Glomerular endothelial cell (primary cell): ENCODE data around the gene PAMR1. TPM values are rescaled to one million over a fixed set of nuclear protein-coding genes. Genes with fewer than 3 reads are reported as not detected.

Experiments
- DNase-seq: peaks from one replicate; pipeline ENCODE4 v3.0.0-alpha.2; 2011; ENCODE audit warnings: low read depth, low spot score; ENCODE audit errors: extremely low read depth
- total RNA-seq: library from RNA; depleted of rRNA; stranded (reverse); fragments of >200 nt; gene quantifications from 2 replicates; pipeline ENCODE4 v1.2.3, GENCODE V29; 2015

The PAMR1 gene
- total RNA-seq, 1 donor from 2014 or later: 0.18 TPM

- DNase-seq: no peak
These were observed 23.6 kb downstream of the PAMR1 start for GRCh38 chr11:35501776-35502175.

- no peak for DNase-seq
These were observed 24.7 kb downstream of the PAMR1 start for GRCh38 chr11:35500744-35501143.

DNA sequence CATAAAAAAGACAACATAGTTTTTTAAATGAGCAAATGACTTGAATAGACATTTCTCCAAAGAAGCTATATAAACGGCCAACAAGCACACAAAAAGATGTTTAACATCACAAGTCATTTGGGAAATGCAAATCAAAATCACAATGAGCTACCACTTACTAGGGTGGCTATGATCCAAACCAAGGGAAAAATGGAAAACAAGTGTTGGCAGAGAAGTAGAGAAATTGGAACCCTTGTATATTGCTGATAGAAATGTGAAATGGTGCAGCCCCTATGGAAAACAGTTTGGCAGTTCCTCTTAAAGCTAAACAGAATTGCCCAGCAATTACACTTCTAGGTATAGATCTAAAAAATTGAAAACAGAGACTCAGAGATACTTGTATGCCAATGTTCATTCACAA lies 29.0 kb downstream of the PAMR1 start:
- DNase-seq: no peak

DNA sequence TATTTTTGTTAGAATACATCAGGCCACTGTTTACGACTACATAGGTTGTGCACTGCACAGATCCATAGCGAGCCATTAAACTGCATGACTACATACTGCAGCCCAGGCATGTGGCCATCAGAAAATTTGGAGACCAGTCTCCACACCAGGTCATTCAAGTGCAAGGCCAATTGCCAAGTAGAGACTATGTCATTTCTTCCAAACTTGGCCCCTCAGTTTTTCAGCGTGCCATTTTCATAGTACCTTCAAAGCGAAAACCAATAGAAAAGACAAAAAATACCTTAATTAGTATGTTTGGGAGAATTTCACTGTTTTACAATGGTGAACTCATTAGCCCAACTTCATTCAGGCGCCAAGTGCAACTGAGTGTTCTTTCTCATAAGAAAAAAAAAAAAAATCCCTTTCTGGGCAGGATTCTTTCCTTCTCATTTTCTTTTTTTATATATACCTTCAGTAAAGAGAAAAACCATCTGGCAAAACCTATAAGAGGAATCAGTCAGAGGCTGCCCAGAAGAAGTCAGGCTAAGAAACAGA lies 30.4 kb downstream of the PAMR1 start:
- no peak for DNase-seq

GRCh38 chr11:35491231-35491871 lies 34.1 kb downstream of the PAMR1 start:
- DNase-seq: no peak

- no peak for DNase-seq
These were observed 37.3 kb downstream of the PAMR1 start for GRCh38 chr11:35488117-35488516.

DNA sequence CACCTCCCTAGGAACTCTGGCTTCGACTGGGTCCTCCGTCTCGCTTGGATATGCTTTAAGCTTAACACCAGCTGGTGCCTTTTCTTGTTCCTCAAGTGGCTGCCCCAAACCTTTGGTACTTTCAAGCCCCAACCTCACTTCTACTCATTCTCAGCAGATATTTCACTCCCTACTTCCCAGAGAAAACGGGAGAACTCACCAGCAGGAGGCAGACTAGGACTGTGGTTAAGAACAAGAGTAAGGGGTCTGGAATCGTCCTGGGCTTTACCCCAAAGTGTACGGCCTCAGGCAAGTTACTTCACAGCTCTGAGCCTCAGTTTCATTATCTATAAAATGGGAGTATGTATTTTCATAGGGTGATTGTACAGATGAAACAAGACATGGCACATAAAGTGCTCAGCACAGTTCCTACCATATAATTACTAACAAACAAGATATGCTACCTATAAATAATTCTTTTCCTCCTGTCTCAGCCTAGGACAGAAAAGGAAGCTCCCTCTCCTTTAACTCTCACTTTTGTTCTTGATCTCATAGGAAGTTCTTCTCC lies 37.8 kb downstream of the PAMR1 start:
- DNase-seq: peak; percentile 5

DNA sequence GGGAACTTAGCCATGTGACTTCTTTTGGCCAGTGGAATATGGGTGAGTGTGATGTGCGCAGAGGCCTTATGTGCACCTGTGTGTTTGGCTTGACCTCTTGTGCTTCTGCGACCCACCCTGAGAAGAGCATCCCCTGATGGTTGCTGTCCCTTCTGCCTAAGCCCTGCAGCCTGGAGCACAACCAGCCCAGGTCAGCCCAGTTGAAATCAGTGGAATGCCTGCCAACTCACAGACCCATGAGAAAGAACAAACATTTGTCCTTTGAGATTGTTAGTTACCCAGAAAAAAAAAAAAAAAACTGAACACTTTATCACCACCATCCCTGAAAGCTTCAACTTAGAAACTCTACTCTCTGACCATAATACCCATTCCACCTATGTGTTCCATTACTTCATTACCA lies 38.5 kb downstream of the PAMR1 start:
- DNase-seq: no peak

DNA sequence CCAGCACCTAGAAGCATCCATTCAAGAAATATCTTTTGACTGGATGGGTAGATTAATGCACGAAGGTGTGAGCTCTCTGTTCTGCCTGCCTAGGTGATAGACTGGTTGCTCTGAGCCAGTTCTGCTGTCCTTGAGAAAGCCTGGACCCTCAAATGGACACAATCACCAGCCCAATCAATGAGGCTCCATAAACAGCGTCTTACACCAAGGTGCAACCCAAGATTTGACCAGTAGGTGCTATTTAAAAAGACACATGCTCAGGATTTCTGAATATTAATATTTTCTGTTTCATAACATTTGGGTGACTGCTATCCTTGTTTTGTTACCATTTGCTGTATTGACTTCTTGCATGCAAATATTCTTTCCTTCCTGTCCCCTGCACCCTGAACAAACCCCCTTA lies 39.0 kb downstream of the PAMR1 start:
- no peak for DNase-seq

GRCh38 chr11:35485656-35486322 lies 39.6 kb downstream of the PAMR1 start:
- peak; percentile 41 for DNase-seq

DNA sequence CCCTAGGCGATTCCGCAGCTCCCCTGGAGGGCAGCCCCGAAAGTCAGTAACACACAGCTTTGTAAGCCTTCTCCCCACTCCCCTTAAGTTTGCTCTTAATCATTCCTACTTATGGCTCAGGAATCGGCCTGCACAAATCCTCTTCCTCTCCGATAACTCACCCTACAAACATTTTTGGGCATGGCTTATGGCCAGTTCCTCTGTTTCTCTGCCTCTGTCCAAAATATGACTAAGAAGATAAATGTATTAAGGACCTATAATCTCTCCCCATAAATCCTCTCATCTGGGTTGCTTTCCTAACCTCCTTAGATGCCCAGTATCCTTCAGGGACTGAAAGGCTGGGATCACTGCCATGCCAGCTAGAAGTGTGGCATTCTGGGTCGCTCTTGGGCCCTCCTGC lies 41.0 kb downstream of the PAMR1 start:
- DNase-seq: no peak

DNA sequence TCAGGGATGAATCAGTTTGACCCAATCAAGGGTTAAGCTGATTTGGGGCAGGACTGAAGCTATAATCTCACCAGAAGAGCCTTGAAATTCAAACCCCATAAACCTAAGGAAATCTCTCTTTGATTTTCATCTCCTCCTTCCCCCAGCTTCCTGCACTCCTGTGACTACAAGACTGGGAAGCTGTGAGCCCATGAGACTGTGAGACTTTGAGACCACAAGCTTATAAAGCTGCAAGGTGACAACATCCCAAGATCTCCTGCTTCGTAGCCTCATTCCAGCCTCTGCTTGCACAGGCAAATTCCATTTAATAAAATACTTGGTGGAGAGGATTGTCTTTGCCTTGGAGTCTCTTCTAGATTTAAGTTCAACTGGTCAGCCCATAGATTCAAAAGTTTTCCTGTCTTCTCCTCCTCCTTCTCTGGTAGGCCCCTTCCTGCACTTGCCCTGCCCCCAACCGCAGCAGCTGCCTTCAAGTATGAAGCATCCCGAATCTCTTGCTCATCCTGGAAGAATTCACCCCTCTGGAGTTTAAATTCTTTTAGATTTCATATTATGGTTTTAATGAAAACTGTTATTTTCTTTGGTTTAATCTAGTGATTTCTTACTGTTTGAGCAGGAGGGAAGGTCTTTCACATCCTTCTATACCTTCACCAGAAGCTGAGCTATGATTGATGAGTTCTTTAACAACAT lies 42.1 kb downstream of the PAMR1 start:
- DNase-seq: no peak

GRCh38 chr11:35479731-35480130 lies 45.7 kb downstream of the PAMR1 start:
- no peak for DNase-seq

- DNase-seq: no peak
These were observed 46.8 kb downstream of the PAMR1 start for GRCh38 chr11:35478471-35479091.

- no peak for DNase-seq
These were observed 47.5 kb downstream of the PAMR1 start for GRCh38 chr11:35477901-35478300.

- DNase-seq: no peak
These were observed 50.7 kb downstream of the PAMR1 start for GRCh38 chr11:35474688-35475087.

DNA sequence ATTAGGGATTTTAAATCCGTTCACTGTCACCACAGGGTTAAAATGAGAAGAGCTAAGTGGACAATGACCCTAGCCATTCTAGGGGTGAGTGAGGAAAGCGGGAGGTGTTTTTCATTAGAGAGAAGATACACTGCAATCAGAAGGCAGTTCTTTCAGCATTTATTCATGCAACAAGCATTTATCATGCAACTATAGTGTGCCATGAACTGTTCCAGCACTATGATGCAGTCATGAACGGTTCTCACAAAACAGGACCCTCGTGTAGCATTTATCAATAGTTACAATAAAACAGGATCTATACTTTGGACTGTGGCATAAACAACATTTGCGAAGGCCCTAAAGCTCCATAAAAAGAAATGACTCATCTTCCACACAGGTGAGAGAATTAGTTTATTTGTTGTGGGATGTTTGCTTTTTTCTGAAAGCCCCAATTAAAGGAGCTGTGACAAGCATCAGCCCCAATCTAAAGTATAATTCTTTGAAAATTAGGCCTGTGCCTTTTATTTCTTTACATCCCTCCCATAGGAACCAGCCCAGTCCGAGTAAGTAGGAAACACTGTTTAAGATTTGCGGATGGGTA lies 51.5 kb downstream of the PAMR1 start:
- no peak for DNase-seq

- DNase-seq: no peak
These were observed 54.8 kb downstream of the PAMR1 start for GRCh38 chr11:35470616-35471015.

DNA sequence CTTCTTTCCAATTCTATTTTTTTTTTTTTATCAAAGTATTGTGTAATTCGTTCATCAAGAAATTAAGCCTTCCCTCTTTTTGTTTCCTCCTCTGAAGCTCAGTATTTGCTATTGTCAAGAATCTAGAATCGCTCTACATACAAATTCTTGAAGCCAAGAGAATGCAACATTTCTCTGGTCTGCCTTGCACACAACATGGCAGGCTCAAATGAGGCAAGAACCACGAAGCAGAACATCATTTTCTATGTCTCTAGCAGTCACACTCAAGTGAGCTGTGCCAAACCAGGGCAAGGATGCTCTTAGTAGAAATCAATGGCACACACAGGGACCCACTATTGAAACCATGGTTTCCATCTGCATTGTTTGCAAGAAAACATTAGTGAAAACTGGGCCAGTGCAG lies 59.4 kb downstream of the PAMR1 start:
- DNase-seq: no peak

- DNase-seq: no peak
These were observed 61.1 kb downstream of the PAMR1 start for GRCh38 chr11:35464308-35464707.

DNA sequence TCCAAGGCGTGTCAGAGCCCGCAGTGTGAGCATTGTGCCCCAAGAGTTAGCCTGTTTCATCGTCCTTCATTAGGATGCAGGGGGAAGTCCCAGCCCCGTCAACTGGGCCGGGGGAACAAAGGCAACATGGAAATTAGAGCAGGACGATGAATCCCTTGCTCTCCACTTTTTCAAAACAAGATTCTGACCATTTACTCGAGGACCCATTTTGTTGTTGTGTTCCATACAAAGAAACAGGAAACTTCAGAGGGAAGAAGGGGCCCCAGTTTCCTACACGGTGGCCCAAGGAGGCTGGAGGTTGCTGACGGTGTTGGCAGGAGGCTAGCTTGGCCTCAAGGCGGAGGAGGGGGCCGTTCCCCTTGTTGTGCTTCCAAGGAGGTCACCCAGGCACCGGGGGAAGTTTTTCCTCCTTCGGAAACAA lies 62.1 kb downstream of the PAMR1 start:
- DNase-seq: no peak
